ENCODE data around the gene PAQR6. TPM values are rescaled to one million over a fixed set of nuclear protein-coding genes. Genes with fewer than 3 reads are reported as not detected.

Gene PAQR6
- total RNA-seq, 1 donor from 2014 or later = 5.0 TPM

DNA sequence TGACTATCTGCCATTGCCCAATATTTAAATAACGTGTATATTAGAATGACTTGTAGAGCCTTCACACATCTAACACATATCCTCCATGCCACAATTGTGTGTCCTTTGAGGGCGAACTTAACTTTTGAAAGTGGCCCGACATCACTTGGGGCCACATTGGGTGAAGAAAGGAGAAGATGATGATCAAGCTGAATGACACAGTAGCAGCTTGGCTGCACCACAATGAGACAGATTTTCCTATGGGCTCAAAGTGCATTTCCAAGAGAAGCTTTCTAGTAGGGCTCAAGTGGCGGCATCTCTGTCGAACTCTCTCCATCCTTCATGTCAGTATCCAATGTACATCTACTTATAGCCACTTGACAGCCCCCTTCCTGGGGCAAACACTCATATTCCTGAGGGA lies 9.6 kb downstream of the PAQR6 start:
- peaks cover 32% of the 10 kb centered on the region for H3K36me3 Mint-ChIP-seq (ENCODE audit: low read depth)
- H3K4me3 Mint-ChIP-seq = no peak overlapping the region
- no peak overlapping the region for H3K27ac Mint-ChIP-seq
- no peaks in the 10 kb centered on the region for H3K4me1 Mint-ChIP-seq (ENCODE audit: low read depth)
- DNase-seq (ENCODE audit: low spot score) = no peak
- intact Hi-C loops (cut with micrococcal nuclease) = no loop called here
- H3K9me3 Mint-ChIP-seq = no peaks in the 10 kb centered on the region
- H3K27me3 Mint-ChIP-seq (ENCODE audit: insufficient read depth) = no peaks in the 10 kb centered on the region

- Mint-ChIP-seq H3K9me3 (no peaks in the 10 kb centered on the region), H3K4me3 (no peak overlapping the region), H3K27ac (no peak overlapping the region), H3K4me1 (ENCODE audit: low read depth) (no peaks in the 10 kb centered on the region), H3K27me3 (ENCODE audit: insufficient read depth) (no peaks in the 10 kb centered on the region), H3K36me3 (ENCODE audit: low read depth) (peaks cover 32% of the 10 kb centered on the region)
- intact Hi-C loops (cut with micrococcal nuclease) = no loop called here
- DNase-seq (ENCODE audit: low spot score) = no peak
These were observed 11.7 kb downstream of the PAQR6 start for GRCh38 chr1:156236164-156236563.

DNA sequence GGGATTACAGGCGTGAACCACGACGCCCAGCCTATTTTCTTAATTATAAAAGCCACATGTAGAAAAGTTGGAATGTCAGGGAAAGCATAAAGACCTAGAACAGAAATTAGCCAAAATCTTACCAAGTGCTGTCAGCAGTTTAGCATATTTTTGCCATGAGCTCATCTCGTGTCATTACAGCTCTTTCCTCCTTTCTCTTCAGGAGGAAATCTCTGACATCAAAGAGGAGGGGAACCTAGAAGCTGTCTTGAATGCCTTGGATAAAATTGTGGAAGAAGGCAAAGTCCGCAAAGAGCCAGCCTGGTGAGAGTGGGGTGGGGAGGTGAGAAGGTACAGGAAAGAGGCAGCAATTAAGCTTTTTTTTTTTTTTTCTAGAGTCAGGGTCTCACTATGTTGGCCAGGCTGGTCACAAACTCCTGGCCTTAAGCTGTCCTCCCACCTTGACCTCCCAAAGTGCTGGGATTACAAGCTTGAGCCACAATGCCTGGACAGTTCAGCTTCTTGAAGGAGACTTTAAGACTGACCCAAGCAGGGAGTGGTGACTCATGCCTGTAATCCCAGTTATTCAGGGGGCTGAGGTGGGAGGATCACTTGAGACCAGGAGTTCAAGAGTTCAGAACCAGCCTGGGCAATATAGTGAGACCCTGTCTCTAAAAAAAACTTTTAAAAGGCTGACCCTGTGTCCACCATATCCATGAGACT lies 14.3 kb downstream of the PAQR6 start:
- no peak overlapping the region for H3K27ac Mint-ChIP-seq
- DNase-seq (ENCODE audit: low spot score) = no peak
- H3K4me3 Mint-ChIP-seq = no peak overlapping the region
- intact Hi-C loops (cut with micrococcal nuclease) = no loop called here
- no peaks in the 10 kb centered on the region for H3K9me3 Mint-ChIP-seq
- peaks cover 37% of the 10 kb centered on the region for H3K36me3 Mint-ChIP-seq (ENCODE audit: low read depth)
- peaks cover 2% of the 10 kb centered on the region for H3K4me1 Mint-ChIP-seq (ENCODE audit: low read depth)
- no peaks in the 10 kb centered on the region for H3K27me3 Mint-ChIP-seq (ENCODE audit: insufficient read depth)

DNA sequence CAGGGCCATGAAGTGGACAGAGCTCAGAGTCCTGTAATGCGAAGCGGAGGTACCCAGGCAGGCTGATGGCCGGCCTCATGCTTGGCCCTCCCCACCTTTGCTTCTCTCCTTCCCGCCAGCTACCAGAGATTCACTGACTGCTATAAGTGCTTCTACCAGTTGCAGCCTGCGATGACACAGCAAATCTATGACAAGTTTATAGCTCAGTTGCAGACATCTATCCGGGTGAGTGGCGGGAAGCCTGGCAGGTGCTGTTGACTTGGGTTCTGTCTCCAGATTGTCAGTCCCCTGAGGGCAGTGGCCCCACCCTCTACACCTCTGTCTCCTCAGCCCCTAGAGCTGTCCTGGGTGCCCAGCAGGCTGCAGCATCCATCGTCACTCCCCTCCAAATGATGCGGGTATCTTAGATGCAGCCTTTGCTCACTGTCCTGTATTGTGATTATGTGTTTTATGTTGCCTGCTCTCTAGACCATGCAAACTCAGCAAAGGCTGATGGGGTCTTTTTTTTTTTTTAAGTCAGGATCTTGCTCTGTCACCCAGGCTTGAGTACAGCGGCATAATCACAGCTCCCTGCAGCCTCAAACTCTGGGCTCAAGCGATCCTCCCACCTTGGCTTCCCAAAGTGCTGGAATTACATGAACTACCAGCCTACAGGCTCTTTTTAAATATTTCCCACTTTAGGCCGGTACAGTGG lies 15.5 kb downstream of the PAQR6 start:
- intact Hi-C loops (cut with micrococcal nuclease) = no loop called here
- DNase-seq (ENCODE audit: low spot score) = no peak
- no peaks in the 10 kb centered on the region for H3K9me3 Mint-ChIP-seq
- H3K4me1 Mint-ChIP-seq (ENCODE audit: low read depth) = peaks cover 9% of the 10 kb centered on the region
- no peaks in the 10 kb centered on the region for H3K27me3 Mint-ChIP-seq (ENCODE audit: insufficient read depth)
- no peak overlapping the region for H3K4me3 Mint-ChIP-seq
- peaks cover 36% of the 10 kb centered on the region for H3K36me3 Mint-ChIP-seq (ENCODE audit: low read depth)
- H3K27ac Mint-ChIP-seq = no peak overlapping the region

- intact Hi-C loops (cut with micrococcal nuclease) = no loop called here
- peak overlapping the region; percentile 40 for H3K27ac Mint-ChIP-seq
- peaks cover 32% of the 10 kb centered on the region for H3K36me3 Mint-ChIP-seq (ENCODE audit: low read depth)
- no peaks in the 10 kb centered on the region for H3K27me3 Mint-ChIP-seq (ENCODE audit: insufficient read depth)
- H3K4me3 Mint-ChIP-seq = no peak overlapping the region
- DNase-seq (ENCODE audit: low spot score) = no peak
- H3K4me1 Mint-ChIP-seq (ENCODE audit: low read depth) = peaks cover 20% of the 10 kb centered on the region
- H3K9me3 Mint-ChIP-seq = no peaks in the 10 kb centered on the region
These were observed 17.4 kb downstream of the PAQR6 start for GRCh38 chr1:156230473-156230837.

DNA sequence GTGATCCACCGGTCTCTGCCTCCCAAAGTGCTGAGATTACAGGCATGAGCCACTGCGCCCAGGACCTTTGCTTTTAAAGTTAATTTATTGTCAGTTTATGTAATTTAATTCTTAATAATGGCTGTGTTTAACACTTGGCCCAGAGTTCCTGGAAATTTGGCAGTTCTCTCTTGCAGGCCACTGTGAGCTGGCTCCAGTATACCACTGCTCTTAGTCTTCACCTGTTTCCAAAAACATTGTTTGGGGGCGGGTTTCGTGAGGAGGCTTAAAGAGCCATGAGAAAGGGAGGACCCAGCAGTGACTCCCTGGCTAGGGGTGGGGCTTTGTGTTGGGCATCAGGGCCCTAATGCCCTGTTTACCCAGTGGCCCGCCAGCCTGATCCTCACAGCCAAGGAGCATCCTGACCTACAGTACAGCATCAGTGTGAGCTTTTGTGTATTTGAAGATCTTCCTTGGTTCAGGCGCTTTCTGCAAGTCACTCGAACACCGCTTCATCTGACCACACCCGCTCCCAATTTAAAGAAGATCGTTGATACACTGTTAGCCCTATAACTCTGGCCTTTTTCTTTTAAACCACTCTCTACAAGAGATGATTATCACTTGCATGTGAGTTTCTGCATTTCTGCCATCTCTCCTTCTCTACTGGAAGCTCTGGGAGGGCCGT lies 17.9 kb downstream of the PAQR6 start:
- Mint-ChIP-seq H3K4me3 (no peak overlapping the region), H3K27me3 (ENCODE audit: insufficient read depth) (no peaks in the 10 kb centered on the region), H3K9me3 (no peaks in the 10 kb centered on the region), H3K4me1 (ENCODE audit: low read depth) (peaks cover 24% of the 10 kb centered on the region), H3K27ac (peak overlapping the region; percentile 40), H3K36me3 (ENCODE audit: low read depth) (peaks cover 34% of the 10 kb centered on the region)
- no peak for DNase-seq (ENCODE audit: low spot score)
- intact Hi-C loops (cut with micrococcal nuclease) = loop anchor here (10.0 kb wide), 1 partner anchor 255 kb away; the partner anchor contains the start of gene ARHGEF2

GRCh38 chr1:156228501-156228900 lies 19.4 kb downstream of the PAQR6 start:
- no peak overlapping the region for H3K27ac Mint-ChIP-seq
- H3K36me3 Mint-ChIP-seq (ENCODE audit: low read depth) = peaks cover 34% of the 10 kb centered on the region
- no peaks in the 10 kb centered on the region for H3K27me3 Mint-ChIP-seq (ENCODE audit: insufficient read depth)
- intact Hi-C loops (cut with micrococcal nuclease) = loop anchor here (10.0 kb wide), 1 partner anchor 254 kb away; the partner anchor contains the start of gene ARHGEF2
- DNase-seq (ENCODE audit: low spot score) = no peak
- H3K9me3 Mint-ChIP-seq = no peaks in the 10 kb centered on the region
- H3K4me1 Mint-ChIP-seq (ENCODE audit: low read depth) = peaks cover 28% of the 10 kb centered on the region
- no peak overlapping the region for H3K4me3 Mint-ChIP-seq

- intact Hi-C loops (cut with micrococcal nuclease) = loop anchor here (1.0 to 10.0 kb wide), 3 partner anchors 8 to 252 kb away; partner anchors contain the start of genes ARHGEF2 and SMG5
- H3K27me3 Mint-ChIP-seq (ENCODE audit: insufficient read depth) = no peaks in the 10 kb centered on the region
- no peak overlapping the region for H3K4me3 Mint-ChIP-seq
- H3K27ac Mint-ChIP-seq = peak overlapping the region; percentile 79
- H3K36me3 Mint-ChIP-seq (ENCODE audit: low read depth) = peaks cover 46% of the 10 kb centered on the region
- DNase-seq (ENCODE audit: low spot score) = no peak
- peaks cover 45% of the 10 kb centered on the region for H3K4me1 Mint-ChIP-seq (ENCODE audit: low read depth)
- H3K9me3 Mint-ChIP-seq = no peaks in the 10 kb centered on the region
These were observed 21.1 kb downstream of the PAQR6 start for GRCh38 chr1:156226782-156227181.

DNA sequence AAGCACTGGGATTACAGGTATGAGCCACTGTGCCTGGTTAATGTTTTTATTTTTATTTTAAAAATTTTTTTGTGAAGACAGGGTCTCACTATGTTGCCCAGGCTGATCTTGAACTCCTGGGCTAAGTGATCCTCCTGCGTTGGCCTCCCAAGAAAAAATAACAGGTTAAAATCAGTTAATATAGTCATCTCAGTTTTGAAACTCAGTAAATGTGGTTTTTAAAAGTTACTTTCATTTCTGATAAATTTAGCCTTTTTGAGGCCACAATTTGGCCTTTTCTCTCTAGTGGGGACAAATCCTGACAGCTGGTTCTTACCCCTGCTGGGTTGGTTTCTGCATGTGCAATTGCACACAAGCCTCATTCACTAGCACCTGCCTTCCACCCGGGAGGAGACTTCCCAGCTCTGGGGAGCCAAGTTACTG lies 21.7 kb downstream of the PAQR6 start:
- Mint-ChIP-seq H3K27ac (peak overlapping the region; percentile 79), H3K4me1 (ENCODE audit: low read depth) (peaks cover 52% of the 10 kb centered on the region), H3K27me3 (ENCODE audit: insufficient read depth) (no peaks in the 10 kb centered on the region), H3K4me3 (peak overlapping the region; percentile 53), H3K36me3 (ENCODE audit: low read depth) (peaks cover 53% of the 10 kb centered on the region), H3K9me3 (no peaks in the 10 kb centered on the region)
- intact Hi-C loops (cut with micrococcal nuclease) = loop anchor here (1.0 to 10.0 kb wide), 3 partner anchors 8 to 251 kb away; partner anchors contain the start of genes ARHGEF2 and SMG5
- DNase-seq (ENCODE audit: low spot score) = no peak

GRCh38 chr1:156225677-156226014 lies 22.2 kb downstream of the PAQR6 start:
- H3K36me3 Mint-ChIP-seq (ENCODE audit: low read depth) = peaks cover 56% of the 10 kb centered on the region
- no peaks in the 10 kb centered on the region for H3K9me3 Mint-ChIP-seq
- intact Hi-C loops (cut with micrococcal nuclease) = loop anchor here (1.0 to 10.0 kb wide), 8 partner anchors 7 to 251 kb away; partner anchors contain the start of genes ARHGEF2 and SMG5
- no peaks in the 10 kb centered on the region for H3K27me3 Mint-ChIP-seq (ENCODE audit: insufficient read depth)
- peaks cover 57% of the 10 kb centered on the region for H3K4me1 Mint-ChIP-seq (ENCODE audit: low read depth)
- H3K4me3 Mint-ChIP-seq = peak overlapping the region; percentile 6
- peak overlapping the region; percentile 88 for H3K27ac Mint-ChIP-seq
- no peak for DNase-seq (ENCODE audit: low spot score)

- Mint-ChIP-seq H3K27me3 (ENCODE audit: insufficient read depth) (no peaks in the 10 kb centered on the region), H3K4me1 (ENCODE audit: low read depth) (peaks cover 72% of the 10 kb centered on the region), H3K9me3 (no peaks in the 10 kb centered on the region), H3K27ac (peak overlapping the region; percentile 97), H3K4me3 (peak overlapping the region; percentile 54), H3K36me3 (ENCODE audit: low read depth) (peaks cover 51% of the 10 kb centered on the region)
- intact Hi-C loops (cut with micrococcal nuclease) = loop anchor here (10.0 kb wide), 1 partner anchor 247 kb away; the partner anchor contains the start of gene ARHGEF2
- DNase-seq (ENCODE audit: low spot score) = no peak
These were observed 25.7 kb downstream of the PAQR6 start for GRCh38 chr1:156221986-156222692.

DNA sequence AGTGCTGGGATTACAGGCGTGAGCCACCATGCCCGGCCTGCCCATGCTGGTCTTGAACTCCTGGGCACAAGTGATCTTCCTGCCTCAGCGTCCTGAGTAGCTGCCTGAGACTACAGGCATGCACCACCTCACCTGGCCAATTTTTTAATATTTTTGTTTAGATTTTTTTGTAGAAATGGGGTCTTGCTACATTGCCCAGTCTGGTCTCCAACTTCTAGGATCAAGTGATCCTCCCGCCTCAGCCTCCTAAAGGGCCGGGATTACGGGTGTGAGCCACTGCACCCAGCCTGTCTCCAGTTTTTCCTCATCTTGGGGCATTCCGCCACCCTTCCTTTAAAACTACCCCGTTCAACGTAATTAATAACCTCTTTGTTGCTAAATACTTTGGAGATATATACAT lies 27.6 kb downstream of the PAQR6 start:
- intact Hi-C loops (cut with micrococcal nuclease) = loop anchor here (10.0 kb wide), 1 partner anchor 245 kb away; the partner anchor contains the start of gene ARHGEF2
- H3K27me3 Mint-ChIP-seq (ENCODE audit: insufficient read depth) = no peaks in the 10 kb centered on the region
- H3K27ac Mint-ChIP-seq = peak overlapping the region; percentile 92
- H3K4me3 Mint-ChIP-seq = no peak overlapping the region
- peaks cover 59% of the 10 kb centered on the region for H3K4me1 Mint-ChIP-seq (ENCODE audit: low read depth)
- no peaks in the 10 kb centered on the region for H3K9me3 Mint-ChIP-seq
- H3K36me3 Mint-ChIP-seq (ENCODE audit: low read depth) = peaks cover 45% of the 10 kb centered on the region
- no peak for DNase-seq (ENCODE audit: low spot score)

All from activated T-helper 1 cell treated with anti-CD3 and anti-CD28 coated beads, Interleukin-12 subunit alpha, Interleukin-12 subunit beta, Interleukin-2, Interleukin-4 antibody, amounts not matched to agents 30 ng/mL and 10 ng/mL and 1 ng/mL, durations not matched to agents 14 hours and 24 hours and 36 hours (primary cell).